EL (cell line): ENCODE results near the gene SPATA25.
"Not testable (repeated sequence)": the region's sequence is repeated elsewhere in the genome, so short reads cannot be mapped to it uniquely, and the experiment has no call there.

Experiments
- DNase-seq: peaks from one replicate; pipeline ENCODE4 v3.0.0-alpha.2; 2016

Gene SPATA25, protein sequence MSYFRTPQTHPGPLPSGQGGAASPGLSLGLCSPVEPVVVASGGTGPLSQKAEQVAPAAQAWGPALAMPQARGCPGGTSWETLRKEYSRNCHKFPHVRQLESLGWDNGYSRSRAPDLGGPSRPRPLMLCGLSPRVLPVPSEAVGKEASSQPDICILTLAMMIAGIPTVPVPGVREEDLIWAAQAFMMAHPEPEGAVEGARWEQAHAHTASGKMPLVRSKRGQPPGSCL

GRCh38 chr20:45887346-45887715, at the start of gene SPATA25:
SPATA25 (minus strand) TSS chr20:45887622; CDS start chr20:45887590, 32 bp downstream.
- no peak for DNase-seq

- DNase-seq: peak; percentile 25
These were observed 48.1 kb upstream of the SPATA25 start for GRCh38 chr20:45935416-45936046.

DNA sequence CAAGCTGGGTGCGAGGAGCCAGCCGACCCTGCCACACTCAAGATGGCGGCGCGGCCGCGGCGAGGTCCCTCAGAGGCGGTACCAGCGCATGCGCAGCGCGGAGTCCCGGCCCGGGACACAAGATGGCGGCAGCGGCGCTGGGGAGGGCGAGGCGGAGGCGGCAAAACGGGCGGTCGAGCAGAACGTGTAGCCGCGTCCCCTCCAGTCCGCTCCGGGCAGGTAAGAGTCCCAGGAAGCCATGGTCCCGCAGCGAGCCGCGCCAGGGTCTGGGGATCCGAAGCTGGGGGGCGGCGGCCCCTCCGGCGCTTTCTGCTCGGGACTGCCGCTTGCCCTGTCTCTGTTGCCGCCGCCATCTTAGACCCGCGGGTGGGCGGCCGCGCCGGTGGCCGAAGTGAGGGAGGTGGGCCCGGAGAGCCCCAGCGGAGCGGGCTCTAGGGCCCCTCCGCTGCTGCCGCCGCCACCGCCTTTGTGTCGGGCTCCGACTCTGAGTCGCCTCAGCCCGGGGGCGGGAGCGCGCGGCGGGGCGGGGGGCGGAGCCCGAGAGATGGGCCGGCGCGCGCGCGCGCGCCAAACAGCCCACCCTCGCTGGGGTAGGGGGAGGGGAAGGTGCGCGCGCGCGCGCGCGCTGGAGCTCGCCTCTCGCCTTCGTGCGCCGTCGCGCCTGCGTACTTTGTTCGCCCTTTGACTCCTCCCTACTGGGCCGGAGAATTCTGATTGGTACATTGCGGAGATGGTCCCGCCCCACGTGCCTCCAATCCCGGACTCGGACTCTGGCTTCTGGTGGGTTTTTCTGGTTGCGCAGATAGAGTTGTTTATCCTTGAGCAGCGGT, 47.4 kb upstream of the SPATA25 start, which contains the start of gene PCIF1:
Gene PCIF1 (plus strand): TSS at position 98 of the 830 bp plus-strand sequence. CDS start 4,317 bp downstream, outside the sequence.
- DNase-seq: peak; percentile 98

GRCh38 chr20:45934046-45934585, 46.7 kb upstream of the SPATA25 start:
- peak; percentile 56 for DNase-seq

DNA sequence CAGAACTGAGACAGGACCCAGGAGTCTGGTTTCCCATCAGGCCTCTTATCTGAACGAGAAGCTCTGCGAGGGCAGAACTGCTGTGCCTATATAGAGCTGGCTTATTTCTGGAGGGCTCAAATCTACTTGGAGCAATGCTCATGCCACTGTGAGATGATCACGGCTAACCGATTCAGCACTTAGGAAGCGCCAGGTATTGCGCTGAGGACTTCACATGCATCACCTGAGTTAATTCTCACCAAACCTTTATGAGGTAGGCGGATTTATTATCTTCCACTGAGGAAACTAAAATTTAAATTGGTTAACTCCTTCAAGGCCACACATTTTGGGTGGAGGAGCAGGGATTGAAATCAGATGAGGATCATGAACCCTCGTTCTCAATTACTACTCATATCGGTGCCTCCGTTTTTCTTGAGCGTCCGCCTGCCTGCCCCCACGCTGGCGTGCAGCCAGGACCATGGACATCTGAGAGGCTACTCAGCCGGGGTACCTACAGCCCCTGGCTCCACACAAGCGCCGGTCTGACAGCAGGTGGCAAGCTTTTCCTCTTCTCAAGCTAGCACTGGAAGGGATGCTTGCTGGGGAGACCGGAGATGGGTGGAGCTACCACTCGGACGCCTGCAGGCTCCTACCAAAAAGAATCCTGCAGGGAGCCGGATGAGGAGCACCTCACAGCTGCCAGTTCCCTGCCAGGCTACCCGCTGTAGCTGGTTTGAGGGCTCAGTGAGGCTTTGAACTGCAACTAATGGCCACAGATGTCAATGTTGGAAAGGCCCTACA, 46.0 kb upstream of the SPATA25 start:
- peak; percentile 83 for DNase-seq

DNA sequence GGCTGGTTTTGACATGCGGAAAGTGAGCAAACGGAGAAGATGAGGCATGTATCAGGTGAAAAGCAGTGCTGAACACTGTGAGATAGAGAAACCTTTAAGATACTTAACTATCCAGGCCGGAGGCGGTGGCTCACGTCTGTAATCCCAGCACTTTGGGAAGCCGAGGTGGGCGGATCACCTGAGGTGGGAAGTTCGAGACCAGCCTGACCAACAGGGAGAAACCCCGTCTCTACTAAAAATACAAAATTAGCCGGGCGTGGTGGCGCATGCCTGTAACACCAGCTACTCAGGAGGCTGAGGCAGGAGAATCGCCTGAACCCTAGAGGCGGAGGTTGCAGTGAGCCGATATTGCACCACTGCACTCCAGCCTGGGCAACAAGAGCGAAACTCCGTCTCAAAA, 44.3 kb upstream of the SPATA25 start:
- DNase-seq: not testable (repeated sequence)

GRCh38 chr20:45927071-45927878, 39.9 kb upstream of the SPATA25 start:
- no peak for DNase-seq

DNA sequence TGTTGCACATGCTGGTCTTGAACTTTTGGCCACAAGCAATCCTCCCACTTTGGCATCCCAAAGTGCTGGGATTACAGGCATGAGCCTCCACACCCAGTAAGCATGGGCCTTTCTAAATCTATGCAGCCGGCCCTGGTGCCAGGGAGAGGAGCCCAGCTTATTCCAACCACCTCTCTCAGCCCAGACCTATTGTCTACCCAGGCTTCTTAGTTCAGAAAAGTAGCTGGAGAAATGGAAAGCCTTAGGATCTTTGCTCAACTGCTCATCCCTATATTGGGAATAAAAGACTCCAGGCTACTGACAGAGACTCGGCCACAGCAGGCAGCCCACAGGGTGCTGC, 39.3 kb upstream of the SPATA25 start:
- no peak for DNase-seq

GRCh38 chr20:45925821-45926506, 38.5 kb upstream of the SPATA25 start:
- no peak for DNase-seq

GRCh38 chr20:45924391-45925261, 37.2 kb upstream of the SPATA25 start:
- DNase-seq: no peak

DNA sequence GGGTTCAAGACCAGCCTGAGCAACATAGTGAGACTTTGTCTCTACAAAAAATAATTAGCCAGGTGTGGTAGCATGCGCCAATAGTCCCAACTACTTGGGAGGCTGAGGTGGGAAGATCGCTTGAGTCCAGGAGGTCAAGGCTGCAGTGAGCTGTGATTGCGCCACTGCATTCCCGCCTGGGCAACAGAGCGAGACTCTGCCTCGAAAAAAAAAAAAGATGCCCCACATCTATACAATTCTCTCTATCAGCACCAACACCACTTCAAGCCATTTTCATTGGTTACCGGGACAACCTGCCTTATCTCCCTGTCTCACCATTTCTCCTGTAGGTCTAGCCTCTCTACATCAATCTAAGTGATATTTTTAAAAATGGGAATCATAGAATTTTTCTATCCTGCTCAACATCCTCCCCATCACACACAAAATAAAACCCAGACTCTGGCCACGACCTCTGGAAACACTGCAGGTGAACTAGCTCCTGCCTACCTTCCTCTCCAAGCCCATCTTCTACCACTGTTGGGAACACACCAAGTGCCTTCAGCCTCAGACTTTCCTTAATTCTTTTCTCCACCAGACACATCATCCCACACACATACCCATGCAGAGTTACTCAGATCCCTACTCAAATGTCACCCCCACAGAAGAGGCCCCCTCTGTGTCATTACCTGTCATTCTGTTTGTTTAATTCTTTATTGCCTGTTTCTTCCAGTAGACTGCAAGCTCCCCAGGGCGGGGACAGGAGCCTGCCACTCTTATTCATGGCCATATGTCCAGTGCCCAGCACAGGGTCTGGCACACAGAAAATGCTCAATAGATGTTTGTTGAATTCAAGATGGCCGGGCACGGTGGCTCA, 34.1 kb upstream of the SPATA25 start:
- no peak for DNase-seq

GRCh38 chr20:45920462-45921336, 33.3 kb upstream of the SPATA25 start:
- no peak for DNase-seq

DNA sequence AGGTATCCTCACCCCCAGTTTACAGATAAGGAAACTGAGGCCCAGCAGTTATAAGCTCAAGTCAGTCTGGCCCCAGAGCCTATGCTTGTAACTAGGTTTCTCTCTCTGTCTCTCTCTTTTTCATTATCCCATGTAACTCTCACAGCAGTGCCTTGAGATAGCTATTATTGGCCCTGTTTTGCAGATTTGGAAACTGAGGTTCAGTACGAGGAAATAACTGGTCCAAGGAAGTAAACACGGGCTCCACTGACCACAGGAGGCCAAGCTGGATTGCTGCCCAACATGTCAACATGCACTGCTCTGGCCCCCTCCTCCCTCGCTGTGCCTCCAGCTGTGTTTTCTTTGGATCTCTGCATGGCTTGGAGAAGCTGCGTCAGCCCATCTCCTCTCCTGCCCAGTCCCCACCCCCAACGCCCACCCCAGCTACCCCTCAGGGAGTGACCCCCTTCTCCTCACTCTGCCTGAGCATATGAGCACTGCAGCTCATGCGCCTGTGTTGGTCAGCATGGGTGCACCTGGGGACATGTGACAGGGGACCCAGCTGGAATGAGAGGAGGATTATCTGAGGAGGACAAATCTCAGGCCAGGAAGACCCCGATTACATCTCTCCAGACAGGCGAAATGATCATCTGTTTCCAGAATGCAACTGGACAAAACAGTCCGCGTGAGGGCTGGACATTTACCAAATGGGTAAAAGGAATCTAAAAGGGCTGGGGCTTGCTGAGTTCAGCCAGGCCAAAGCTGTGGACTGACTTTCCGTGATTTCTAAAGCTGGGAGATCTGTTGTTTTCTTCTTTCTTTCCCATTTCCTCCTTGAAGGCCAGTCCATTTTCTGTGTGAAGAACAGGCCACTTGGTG, 32.3 kb upstream of the SPATA25 start:
- peak; percentile 33 for DNase-seq

- no peak for DNase-seq
These were observed 31.5 kb upstream of the SPATA25 start for GRCh38 chr20:45918779-45919537.

GRCh38 chr20:45918182-45918737, 30.8 kb upstream of the SPATA25 start:
- DNase-seq: no peak

DNA sequence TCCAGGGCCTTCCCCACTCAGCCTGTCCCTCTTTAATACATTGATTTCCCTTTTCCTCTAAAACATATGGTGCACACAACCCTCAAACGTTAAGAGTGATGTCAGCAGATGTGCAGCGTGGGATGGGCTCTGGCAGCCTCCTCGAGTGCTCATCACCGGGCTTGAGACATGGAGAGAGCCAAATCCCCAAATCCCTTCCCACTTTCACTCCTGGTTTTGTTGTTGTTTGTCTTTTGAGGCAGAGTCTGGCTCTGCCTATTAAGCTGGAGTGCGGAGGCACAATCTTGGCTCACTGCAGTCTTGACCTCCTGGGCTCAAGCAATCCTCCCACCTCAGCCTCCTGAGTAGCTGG, 30.3 kb upstream of the SPATA25 start:
- no peak for DNase-seq
